Gastroesophageal sphincter (tissue), 3 donors: Measurements from ENCODE around the gene NCKAP5.

Source experiments
- CTCF ChIP-seq, 4 experiments: fragments of 200-600 bp in 2 of 4; fragments of 450-650 bp in 2 of 4; sonication (generic) in 1 of 4; IDR thresholded peaks; one replicate each; pipeline ENCODE4 v1.5.1; 2017 to 2019; ENCODE audit warnings: antibody characterized with exemption in 4 of 4, mild to moderate bottlenecking in 2 of 4, moderate library complexity in 2 of 4
- EP300 ChIP-seq: sonication (generic); formaldehyde crosslinking; IDR thresholded peaks from one replicate; pipeline ENCODE4 v1.6.1; 2017; ENCODE audit warnings: antibody characterized with exemption, mild to moderate bottlenecking
- POLR2A ChIP-seq, 2 donors: fragments of 450-650 bp; IDR thresholded peaks; one replicate each; pipeline ENCODE4 v1.6.1; 2017; ENCODE audit warnings: antibody characterized with exemption in 2 of 2, mild to moderate bottlenecking in 2 of 2, moderate library complexity in 1 of 2
- POLR2AphosphoS5 ChIP-seq: sonication (generic); formaldehyde crosslinking; IDR thresholded peaks from one replicate; pipeline ENCODE4 v1.6.1; 2017; ENCODE audit warnings: antibody characterized with exemption

DNA sequence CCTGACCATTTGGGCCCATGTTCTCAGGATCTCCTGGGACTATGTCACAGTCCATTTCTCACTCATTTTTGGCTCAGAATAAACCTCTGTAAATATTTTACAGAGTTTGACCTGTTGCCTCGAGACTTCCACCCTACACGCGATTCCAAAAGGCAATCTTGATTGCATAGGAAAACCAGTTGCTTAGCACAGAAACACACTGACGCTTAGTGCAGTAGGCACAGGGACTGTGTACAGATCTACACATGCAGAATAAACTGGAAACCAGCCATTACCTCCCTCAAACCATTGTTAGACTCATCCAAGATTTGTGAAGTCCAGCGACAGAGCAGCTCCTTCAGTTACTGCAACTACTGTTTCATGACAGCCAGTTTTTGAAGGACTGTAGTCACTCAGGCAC, 73.0 kb downstream of the NCKAP5 start:
- no peak for TF ChIP-seq CTCF (IDR thresholded peaks at IDR 0.05)
- no peak for TF ChIP-seq POLR2A (IDR thresholded peaks at IDR 0.05)
- TF ChIP-seq EP300: no peak
- no peak for TF ChIP-seq POLR2AphosphoS5
